OCI-LY1 (cell line): ENCODE data around the gene TUBB2A.

Experiments
- H2AFZ ChIP-seq: fragments of 200-600 bp; sonication (generic), shearing (Covaris generic); 2 replicates; pipeline ENCODE4 v1.6.0; 2014; ENCODE audit warnings: antibody characterized with exemption, mild to moderate bottlenecking, low read length
- H3F3A ChIP-seq: fragments of 200-600 bp; sonication (generic), shearing (Covaris generic); 2 replicates; pipeline ENCODE4 v1.6.0; 2014; ENCODE audit warnings: mild to moderate bottlenecking, antibody characterized with exemption, low read length, moderate library complexity; ENCODE audit not compliant: insufficient read depth
- H3K27ac ChIP-seq: fragments of 200-600 bp; sonication (generic); 2 replicates; pipeline ENCODE4 v1.5.1; 2014; ENCODE audit warnings: low read length, mixed run types, mild to moderate bottlenecking, low read depth; ENCODE audit not compliant: poor library complexity, severe bottlenecking
- H3K27me3 ChIP-seq: fragments of 200-600 bp; sonication (generic); 2 replicates; pipeline ENCODE4 v1.6.0; 2014; ENCODE audit warnings: antibody characterized with exemption, mild to moderate bottlenecking, low read length, moderate library complexity; ENCODE audit not compliant: insufficient read depth
- H3K36me3 ChIP-seq: fragments of 200-600 bp; sonication (generic); 2 replicates; pipeline ENCODE4 v1.6.1; 2014; ENCODE audit warnings: mild to moderate bottlenecking, antibody characterized with exemption, low read length, moderate library complexity, mixed read lengths; ENCODE audit not compliant: insufficient read depth
- H3K4me1 ChIP-seq: fragments of 200-600 bp; sonication (generic); 2 replicates; pipeline ENCODE4 v1.5.1; 2014; ENCODE audit warnings: mild to moderate bottlenecking, low read length, moderate library complexity; ENCODE audit not compliant: insufficient read depth, severe bottlenecking
- H3K4me2 ChIP-seq: fragments of 200-600 bp; sonication (generic), shearing (Covaris generic); 2 replicates; pipeline ENCODE4 v1.6.1; 2014; ENCODE audit warnings: low read length
- H3K4me3 ChIP-seq: fragments of 200-600 bp; sonication (generic); 2 replicates; pipeline ENCODE4 v1.5.1; 2014; ENCODE audit warnings: low read length, low read depth, mild to moderate bottlenecking, mixed read lengths; ENCODE audit not compliant: poor library complexity, severe bottlenecking
- H3K79me2 ChIP-seq: fragments of 200-600 bp; shearing (Covaris generic); 2 replicates; pipeline ENCODE4 v1.6.1; 2016; ENCODE audit warnings: mixed run types, low read length, mixed read lengths; ENCODE audit not compliant: insufficient read depth
- H3K9ac ChIP-seq: fragments of 200-600 bp; sonication (generic), shearing (Covaris generic); 2 replicates; pipeline ENCODE4 v1.6.1; 2014; ENCODE audit warnings: mild to moderate bottlenecking, low read length, mixed read lengths
- H3K9me2 ChIP-seq: fragments of 200-600 bp; sonication (generic), shearing (Covaris generic); 2 replicates; pipeline ENCODE4 v1.6.1; 2014; ENCODE audit warnings: low read depth, mild to moderate bottlenecking, low read length, mixed read lengths
- H3K9me3 ChIP-seq: fragments of 200-600 bp; shearing (Covaris generic); 2 replicates; pipeline ENCODE4 v1.6.1; 2014; ENCODE audit warnings: low read length, mixed read lengths
- H4K20me1 ChIP-seq: fragments of 200-600 bp; sonication (generic), shearing (Covaris generic); 2 replicates; pipeline ENCODE4 v1.6.0; 2016; ENCODE audit warnings: mild to moderate bottlenecking, low read length; ENCODE audit not compliant: insufficient read depth
- EZH2 ChIP-seq: fragments of 200-600 bp; sonication (generic), shearing (Covaris generic); IDR thresholded peaks from 2 replicates; pipeline ENCODE4 v1.8.0; 2017; ENCODE audit warnings: borderline replicate concordance, mixed run types, mild to moderate bottlenecking, antibody characterized with exemption, low read length, moderate library complexity, mixed read lengths
- TF ChIP-seq, protein P1 (sequence below): fragments of 200-600 bp; sonication (generic), shearing (Covaris generic); IDR thresholded peaks from 2 replicates; pipeline ENCODE4 v1.5.1; 2017; ENCODE audit warnings: mild to moderate bottlenecking, antibody characterized with exemption, low read length, moderate library complexity, mixed read lengths

TUBB2A gene

DNA sequence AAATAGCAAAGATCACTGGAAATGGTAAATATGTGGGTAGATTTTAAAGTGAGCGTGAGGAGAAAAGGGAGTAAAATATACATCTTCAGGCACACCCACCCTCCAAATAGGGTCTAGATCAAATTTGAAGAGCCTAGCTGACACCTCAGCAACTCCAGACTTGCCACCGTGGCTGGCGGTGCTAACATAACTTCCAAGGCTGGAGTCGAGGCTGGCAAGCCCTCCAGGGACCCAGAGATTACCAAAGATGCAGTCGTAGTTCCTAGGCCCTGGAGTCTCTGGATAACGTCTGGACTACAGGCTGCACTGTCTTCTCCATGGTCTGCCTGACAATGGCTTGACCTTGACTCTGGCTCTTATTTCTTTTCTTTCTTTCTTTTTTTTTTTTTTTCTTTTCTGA, 47.6 kb upstream of the TUBB2A start:
- no peak overlapping the region for H3K4me2 ChIP-seq
- H3K79me2 ChIP-seq, result no peaks in the 10 kb centered on the region
- H3K27ac ChIP-seq, result no peak overlapping the region
- H3K9me3 ChIP-seq, result peaks cover 2% of the 10 kb centered on the region; the same call in 1 of the 2 replicates
- TF ChIP-seq, protein P1, sequence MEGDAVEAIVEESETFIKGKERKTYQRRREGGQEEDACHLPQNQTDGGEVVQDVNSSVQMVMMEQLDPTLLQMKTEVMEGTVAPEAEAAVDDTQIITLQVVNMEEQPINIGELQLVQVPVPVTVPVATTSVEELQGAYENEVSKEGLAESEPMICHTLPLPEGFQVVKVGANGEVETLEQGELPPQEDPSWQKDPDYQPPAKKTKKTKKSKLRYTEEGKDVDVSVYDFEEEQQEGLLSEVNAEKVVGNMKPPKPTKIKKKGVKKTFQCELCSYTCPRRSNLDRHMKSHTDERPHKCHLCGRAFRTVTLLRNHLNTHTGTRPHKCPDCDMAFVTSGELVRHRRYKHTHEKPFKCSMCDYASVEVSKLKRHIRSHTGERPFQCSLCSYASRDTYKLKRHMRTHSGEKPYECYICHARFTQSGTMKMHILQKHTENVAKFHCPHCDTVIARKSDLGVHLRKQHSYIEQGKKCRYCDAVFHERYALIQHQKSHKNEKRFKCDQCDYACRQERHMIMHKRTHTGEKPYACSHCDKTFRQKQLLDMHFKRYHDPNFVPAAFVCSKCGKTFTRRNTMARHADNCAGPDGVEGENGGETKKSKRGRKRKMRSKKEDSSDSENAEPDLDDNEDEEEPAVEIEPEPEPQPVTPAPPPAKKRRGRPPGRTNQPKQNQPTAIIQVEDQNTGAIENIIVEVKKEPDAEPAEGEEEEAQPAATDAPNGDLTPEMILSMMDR, result no peak
- no peak for TF ChIP-seq EZH2
- no peaks in the 10 kb centered on the region for H3K4me1 ChIP-seq
- no peaks in the 10 kb centered on the region for H3F3A ChIP-seq
- H4K20me1 ChIP-seq, result no peaks in the 10 kb centered on the region
- no peak overlapping the region for H3K9ac ChIP-seq
- no peaks in the 10 kb centered on the region; the same call in 1 of the 2 replicates for H3K27me3 ChIP-seq
- H2AFZ ChIP-seq, result no peak overlapping the region
- no peaks in the 10 kb centered on the region for H3K36me3 ChIP-seq
- H3K9me2 ChIP-seq, result no peaks in the 10 kb centered on the region
- H3K4me3 ChIP-seq, result no peak overlapping the region

DNA sequence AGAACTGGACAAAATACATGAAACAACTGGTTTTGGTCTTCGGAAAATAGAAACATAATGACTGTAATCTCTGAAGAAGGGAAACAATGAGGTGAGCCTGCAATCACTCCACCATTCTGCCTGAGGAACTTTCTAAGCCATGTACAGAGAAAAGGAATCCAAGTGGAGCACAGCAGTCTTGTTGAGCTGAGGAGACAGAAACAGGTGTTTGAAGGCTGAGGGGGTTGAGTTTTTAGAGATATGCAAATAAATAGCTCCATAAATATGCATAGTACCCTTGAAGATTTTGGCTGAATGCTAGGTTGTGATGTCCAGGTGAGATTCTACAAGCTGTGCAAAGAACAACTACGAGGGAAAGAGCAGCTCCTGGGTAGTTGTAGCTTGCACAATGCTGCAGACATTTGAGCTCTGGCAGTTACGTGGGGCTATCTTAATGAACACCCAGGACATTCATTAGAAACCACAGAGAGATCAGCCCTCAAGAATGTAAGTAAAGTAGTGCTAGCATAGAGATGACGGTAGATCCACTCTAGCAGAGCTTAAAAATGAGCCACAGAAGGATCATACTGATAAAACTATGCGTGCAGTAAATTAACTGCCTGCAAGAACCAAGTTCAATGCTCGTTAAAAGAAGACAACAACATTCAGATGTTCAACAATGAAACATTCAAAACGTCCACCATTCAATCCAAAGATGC, 45.8 kb upstream of the TUBB2A start:
- H4K20me1 ChIP-seq, result no peaks in the 10 kb centered on the region
- H3K36me3 ChIP-seq, result no peaks in the 10 kb centered on the region
- no peak overlapping the region for H3K27ac ChIP-seq
- TF ChIP-seq, protein P1, result no peak
- TF ChIP-seq EZH2, result no peak
- peaks cover 2% of the 10 kb centered on the region; the same call in 1 of the 2 replicates for H3K9me3 ChIP-seq
- no peak overlapping the region for H3K4me3 ChIP-seq
- no peaks in the 10 kb centered on the region for H3F3A ChIP-seq
- no peaks in the 10 kb centered on the region for H3K4me1 ChIP-seq
- H3K27me3 ChIP-seq, result no peaks in the 10 kb centered on the region; the same call in 1 of the 2 replicates
- H3K4me2 ChIP-seq, result no peak overlapping the region
- no peaks in the 10 kb centered on the region for H3K9me2 ChIP-seq
- H3K9ac ChIP-seq, result no peak overlapping the region
- no peaks in the 10 kb centered on the region for H3K79me2 ChIP-seq
- no peak overlapping the region for H2AFZ ChIP-seq

DNA sequence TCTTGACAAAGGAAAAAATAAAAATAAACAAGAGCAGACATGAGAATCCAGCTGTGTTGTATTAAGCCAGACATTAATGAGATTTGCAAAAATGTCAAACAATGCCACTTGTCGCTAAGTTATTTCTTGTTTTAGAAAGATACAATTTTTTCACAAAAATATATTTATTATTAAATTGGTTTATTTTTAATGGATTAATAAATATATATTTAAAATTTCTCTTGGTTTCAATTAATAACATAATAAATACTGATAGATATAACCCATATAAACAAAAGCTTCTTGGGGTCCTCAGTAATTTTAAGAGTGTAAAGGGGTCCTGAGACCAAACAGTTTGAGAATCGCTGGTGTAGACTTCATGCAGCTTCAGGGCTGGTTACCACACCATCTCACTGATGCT, 44.0 kb upstream of the TUBB2A start:
- H3K9ac ChIP-seq, result no peak overlapping the region

More for the DNA sequence above, 44.0 kb upstream of the TUBB2A start:
- Histone ChIP-seq H3K27ac (no peak overlapping the region), H3K36me3 (no peaks in the 10 kb centered on the region), H3F3A (no peaks in the 10 kb centered on the region), H3K9me3 (peaks cover 2% of the 10 kb centered on the region; the same call in 1 of the 2 replicates), H3K79me2 (no peaks in the 10 kb centered on the region), H3K4me1 (no peaks in the 10 kb centered on the region), H4K20me1 (no peaks in the 10 kb centered on the region), H3K9me2 (no peaks in the 10 kb centered on the region), H3K4me3 (no peak overlapping the region), H2AFZ (no peak overlapping the region), H3K4me2 (no peak overlapping the region), H3K27me3 (no peaks in the 10 kb centered on the region; the same call in 1 of the 2 replicates)
- TF ChIP-seq EZH2, result no peak
- TF ChIP-seq, protein P1, result no peak
